Gastrocnemius medialis (tissue), 4 donors: Measurements from ENCODE around the gene FEV.

Source experiments
- CTCF ChIP-seq, 5 experiments: fragments of 450-650 bp in 3 of 5; fragments of 200-600 bp in 2 of 5; sonication (generic) in 2 of 5; IDR thresholded peaks in 4 of 5; conservative IDR thresholded peaks in 1 of 5; 1 replicate in 4 of 5; 2 replicates in 1 of 5; pipeline ENCODE4 v1.5.1; 2016 to 2019; ENCODE audit warnings: antibody characterized with exemption in 5 of 5, mild to moderate bottlenecking in 3 of 5, moderate library complexity in 3 of 5
- POLR2A ChIP-seq, 2 donors: fragments of 450-650 bp; IDR thresholded peaks; one replicate each; pipeline ENCODE4 v1.6.1; 2017; ENCODE audit warnings: antibody characterized with exemption in 2 of 2, mild to moderate bottlenecking in 2 of 2, moderate library complexity in 2 of 2

GRCh38 chr2:218961229-218961628 lies 23.8 kb downstream of the FEV start:
- TF ChIP-seq POLR2A (IDR thresholded peaks at IDR 0.05) (no peak), CTCF (IDR thresholded peaks at IDR 0.05 in 4 of 5, conservative IDR thresholded peaks at IDR 0.05 in 1 of 5) (no peak)
